ENCODE results near the gene MYMK.

GRCh38 chr9:133484671-133485437 is 39.9 kb downstream of the MYMK start:
- TF ChIP-seq CTCF (IDR thresholded peaks at IDR 0.05; ENCODE audit: low read depth, low read length), result no peak
- no peak for TF ChIP-seq EZH2phosphoT487 (IDR thresholded peaks at IDR 0.05; ENCODE audit: low read depth)
